Thyroid gland (tissue), 4 donors: ENCODE data around the gene PPIL6. TPM values are rescaled to one million over a fixed set of nuclear protein-coding genes. Genes with fewer than 3 reads are reported as not detected.

ENCODE experiments used
- DNase-seq, 2 donors: peaks; one replicate each; pipeline ENCODE4 v3.0.0-alpha.2; 2019
- H3K27ac ChIP-seq, 3 donors: fragments of 200-600 bp; sonication (generic); 1 replicate in 2 of 3; 2 replicates in 1 of 3; pipeline ENCODE4 v1.5.1; 2016 to 2019; ENCODE audit warnings: mild to moderate bottlenecking in 1 of 3, moderate library complexity in 1 of 3
- H3K27me3 ChIP-seq: fragments of 200-600 bp; sonication (generic); one replicate; pipeline ENCODE4 v1.5.1; 2019
- H3K36me3 ChIP-seq, 2 donors: fragments of 200-600 bp; sonication (generic); one replicate each; pipeline ENCODE4 v1.5.1; 2016 to 2019
- H3K4me1 ChIP-seq, 2 donors: fragments of 200-600 bp; sonication (generic); one replicate each; pipeline ENCODE4 v1.5.1; 2017 to 2019
- H3K4me3 ChIP-seq, 3 donors: fragments of 200-600 bp; sonication (generic); replicated peaks in 1 of 3; 1 replicate in 2 of 3; 2 replicates in 1 of 3; pipeline ENCODE4 v1.5.1; 2016; ENCODE audit warnings: mild to moderate bottlenecking in 1 of 3
- H3K9me3 ChIP-seq: fragments of 200-600 bp; sonication (generic); one replicate; pipeline ENCODE4 v1.5.1; 2017
- POLR2A ChIP-seq, 2 donors: fragments of 450-650 bp; IDR thresholded peaks; one replicate each; pipeline ENCODE4 v1.6.1; 2017; ENCODE audit warnings: antibody characterized with exemption in 2 of 2, mild to moderate bottlenecking in 2 of 2, moderate library complexity in 1 of 2
- WGBS, 2 donors: methylation state at CpG; one replicate each; pipeline ENCODE4 v1.1.5; 2017; 5-methylcytosine and 5-hydroxymethylcytosine counted together
- intact Hi-C: fragments of 100-400 bp; cut with DNase I; formaldehyde crosslinking; loops from one replicate; pipeline ENCODE4 v1.15.1; 2023
- total RNA-seq, 4 donors: library from RNA; depleted of rRNA; stranded (reverse); fragments of >200 nt; gene quantifications; one replicate each; pipeline ENCODE4 v1.2.3, GENCODE V29; 2016
- TF ChIP-seq, protein P1 (sequence below), 6 experiments: fragments of 200-600 bp in 3 of 6; fragments of 450-650 bp in 3 of 6; sonication (generic) in 3 of 6; IDR thresholded peaks; one replicate each; pipeline ENCODE4 v1.5.1; 2016 to 2019; ENCODE audit warnings: antibody characterized with exemption in 6 of 6, mild to moderate bottlenecking in 2 of 6, inconsistent platforms in 1 of 6, moderate library complexity in 1 of 6

Gene PPIL6
- total RNA-seq, 4 donors from 2014 or later = 20.1 to 31.2 (median 27.0) TPM

DNA sequence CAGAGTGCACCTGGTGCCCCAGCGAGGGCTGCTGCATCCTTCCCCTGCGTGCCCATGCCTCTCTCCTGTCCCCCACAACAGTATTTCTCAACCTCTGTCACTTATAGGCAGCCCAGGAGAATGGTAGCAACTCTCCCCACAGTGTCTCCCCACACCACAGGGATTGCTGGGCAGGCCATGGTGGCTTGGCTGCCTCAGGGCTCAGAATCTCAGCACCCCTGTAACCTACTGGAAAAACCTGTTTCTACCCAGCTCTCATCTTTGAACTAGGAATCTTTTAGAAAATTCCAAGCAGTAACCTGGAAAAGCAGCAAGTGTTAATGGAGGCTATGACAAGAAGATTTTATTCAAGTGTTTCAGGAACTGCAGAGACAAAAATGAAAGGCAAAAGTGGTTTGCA is 96.2 kb downstream of the PPIL6 start:
- no peaks in the 10 kb centered on the region for H3K27me3 ChIP-seq
- H3K4me1 ChIP-seq = peaks cover 26 to 29% of the 10 kb centered on the region in 2 donors
- peak; percentile 45 to 53 for DNase-seq
- no peak for TF ChIP-seq POLR2A (IDR thresholded peaks at IDR 0.05)
- H3K9me3 ChIP-seq = no peaks in the 10 kb centered on the region
- H3K27ac ChIP-seq = peak overlapping the region; percentile 48 to 79 (median 67)
- no peaks in the 10 kb centered on the region for H3K36me3 ChIP-seq
- 14 to 44% methylated on average over 2 of the region's 2 CpGs for WGBS, 2 donors
- H3K4me3 ChIP-seq = no peak overlapping the region
- intact Hi-C loops = no loop called here

GRCh38 chr6:109343518-109343917 is 96.9 kb downstream of the PPIL6 start:
- no peak for DNase-seq
- Histone ChIP-seq H3K9me3 (no peaks in the 10 kb centered on the region), H3K27ac (peak overlapping the region in 1 of 3 donors; percentile 67), H3K36me3 (no peaks in the 10 kb centered on the region), H3K4me1 (peaks cover 26 to 27% of the 10 kb centered on the region in 2 donors), H3K27me3 (no peaks in the 10 kb centered on the region), H3K4me3 (no peak overlapping the region)
- intact Hi-C loops = no loop called here
- WGBS, 2 donors = 91 to 93% methylated on average over 7 of the region's 7 CpGs
- TF ChIP-seq, protein P1, sequence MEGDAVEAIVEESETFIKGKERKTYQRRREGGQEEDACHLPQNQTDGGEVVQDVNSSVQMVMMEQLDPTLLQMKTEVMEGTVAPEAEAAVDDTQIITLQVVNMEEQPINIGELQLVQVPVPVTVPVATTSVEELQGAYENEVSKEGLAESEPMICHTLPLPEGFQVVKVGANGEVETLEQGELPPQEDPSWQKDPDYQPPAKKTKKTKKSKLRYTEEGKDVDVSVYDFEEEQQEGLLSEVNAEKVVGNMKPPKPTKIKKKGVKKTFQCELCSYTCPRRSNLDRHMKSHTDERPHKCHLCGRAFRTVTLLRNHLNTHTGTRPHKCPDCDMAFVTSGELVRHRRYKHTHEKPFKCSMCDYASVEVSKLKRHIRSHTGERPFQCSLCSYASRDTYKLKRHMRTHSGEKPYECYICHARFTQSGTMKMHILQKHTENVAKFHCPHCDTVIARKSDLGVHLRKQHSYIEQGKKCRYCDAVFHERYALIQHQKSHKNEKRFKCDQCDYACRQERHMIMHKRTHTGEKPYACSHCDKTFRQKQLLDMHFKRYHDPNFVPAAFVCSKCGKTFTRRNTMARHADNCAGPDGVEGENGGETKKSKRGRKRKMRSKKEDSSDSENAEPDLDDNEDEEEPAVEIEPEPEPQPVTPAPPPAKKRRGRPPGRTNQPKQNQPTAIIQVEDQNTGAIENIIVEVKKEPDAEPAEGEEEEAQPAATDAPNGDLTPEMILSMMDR (IDR thresholded peaks at IDR 0.05) = no peak
- TF ChIP-seq POLR2A (IDR thresholded peaks at IDR 0.05) = no peak

- intact Hi-C loops = no loop called here
- DNase-seq = no peak
- peaks cover 26 to 27% of the 10 kb centered on the region in 2 donors for H3K4me1 ChIP-seq
- TF ChIP-seq, protein P1 (IDR thresholded peaks at IDR 0.05) = no peak
- TF ChIP-seq POLR2A (IDR thresholded peaks at IDR 0.05) = no peak
- no peaks in the 10 kb centered on the region for H3K27me3 ChIP-seq
- WGBS, 2 donors = 97% methylated on average over 6 of the region's 6 CpGs
- no peak overlapping the region for H3K4me3 ChIP-seq
- H3K27ac ChIP-seq = no peak overlapping the region
- no peaks in the 10 kb centered on the region for H3K36me3 ChIP-seq
- H3K9me3 ChIP-seq = no peaks in the 10 kb centered on the region
These were observed 97.5 kb downstream of the PPIL6 start for GRCh38 chr6:109342911-109343310.

GRCh38 chr6:109342506-109342905 is 97.9 kb downstream of the PPIL6 start:
- 91% methylated on average over 5 of the region's 5 CpGs for WGBS, 2 donors
- peaks cover 26 to 27% of the 10 kb centered on the region in 2 donors for H3K4me1 ChIP-seq
- H3K36me3 ChIP-seq = no peaks in the 10 kb centered on the region
- DNase-seq = no peak
- H3K27me3 ChIP-seq = no peaks in the 10 kb centered on the region
- TF ChIP-seq, protein P1 (IDR thresholded peaks at IDR 0.05) = no peak
- TF ChIP-seq POLR2A (IDR thresholded peaks at IDR 0.05) = no peak
- H3K9me3 ChIP-seq = no peaks in the 10 kb centered on the region
- no peak overlapping the region for H3K27ac ChIP-seq
- no peak overlapping the region for H3K4me3 ChIP-seq
- intact Hi-C loops = no loop called here

- H3K36me3 ChIP-seq = no peaks in the 10 kb centered on the region
- no peak overlapping the region for H3K27ac ChIP-seq
- H3K9me3 ChIP-seq = no peaks in the 10 kb centered on the region
- H3K4me1 ChIP-seq = peaks cover 28 to 30% of the 10 kb centered on the region in 2 donors
- H3K27me3 ChIP-seq = no peaks in the 10 kb centered on the region
- no peak for DNase-seq
- no peak overlapping the region for H3K4me3 ChIP-seq
- TF ChIP-seq, protein P1 (IDR thresholded peaks at IDR 0.05) = no peak
- no peak for TF ChIP-seq POLR2A (IDR thresholded peaks at IDR 0.05)
- intact Hi-C loops = no loop called here
- 82 to 93% methylated on average over 4 of the region's 4 CpGs for WGBS, 2 donors
These were observed 99.6 kb downstream of the PPIL6 start for GRCh38 chr6:109340811-109341210.

Other genes starting within 250 kb of the PPIL6 start
- gene CD164, start 58.2 kb downstream of the PPIL6 start, total RNA-seq = 100 to 1,000 TPM; 284 to 415 (median 340) TPM
- 10 to 100 TPM; 11.2 to 60.9 (median 17.8) TPM for gene SMPD2, start 96 bp upstream of the PPIL6 start, total RNA-seq
- 10 to 100 TPM; 14.3 to 33.6 (median 21.7) TPM for gene MICAL1, start 15.1 kb upstream of the PPIL6 start, total RNA-seq
- 10 to 100 TPM; 12.8 to 13.3 (median 12.9) TPM for gene ZBTB24, start 42.6 kb upstream of the PPIL6 start, total RNA-seq